Common myeloid progenitor, CD34-positive (primary cell): ENCODE results near the gene RALGAPA2.

Experiments used
- CTCF ChIA-PET: fragments of 350-600 bp; sonication (Branson Sonifier 250); formaldehyde crosslinking; loops from one replicate; lab custom pipeline; 2021; ENCODE audit warnings: antibody characterized with exemption; lab: Charles Lee
- POLR2A ChIA-PET: fragments of 350-600 bp; sonication (Branson Sonifier 250); formaldehyde crosslinking; loops from one replicate; lab custom pipeline; 2021; ENCODE audit warnings: antibody characterized with exemption; lab: Charles Lee
- DNase-seq, 3 donors: peaks; one replicate each; pipeline versions ENCODE4 v3.0.0 to v3.0.0-alpha.2; 2013
- H3K27ac ChIP-seq, 2 experiments: 1 replicate in 1 of 2; 2 replicates in 1 of 2; pipeline ENCODE4 v1.7.0; 2013; ENCODE audit warnings: inconsistent platforms in 2 of 2, low read length in 2 of 2, mild to moderate bottlenecking in 2 of 2, low read depth in 1 of 2, moderate library complexity in 1 of 2; ENCODE audit not compliant: severe bottlenecking in 2 of 2, insufficient read depth in 1 of 2, poor library complexity in 1 of 2
- H3K27me3 ChIP-seq, 5 experiments: replicated peaks in 2 of 5; 1 replicate in 3 of 5; 2 replicates in 2 of 5; pipeline versions ENCODE4 v1.6.1 to v1.7.0; 2013; ENCODE audit warnings: low read length in 4 of 5, mild to moderate bottlenecking in 2 of 5, moderate library complexity in 2 of 5, inconsistent platforms in 1 of 5; ENCODE audit not compliant: insufficient read depth in 5 of 5, control insufficient read depth in 4 of 5
- H3K36me3 ChIP-seq, 4 experiments: 1 replicate in 2 of 4; 2 replicates in 2 of 4; pipeline versions ENCODE4 v1.6.1 to v1.7.0; 2013; ENCODE audit warnings: low read length in 3 of 4, control low read depth in 1 of 4, mild to moderate bottlenecking in 1 of 4; ENCODE audit not compliant: control insufficient read depth in 4 of 4, insufficient read depth in 4 of 4
- H3K4me1 ChIP-seq, 4 experiments: 1 replicate in 3 of 4; 2 replicates in 1 of 4; pipeline versions ENCODE4 v1.6.1 to v1.7.1; 2013; ENCODE audit warnings: low read length in 3 of 4, mild to moderate bottlenecking in 3 of 4, control low read depth in 1 of 4, inconsistent platforms in 1 of 4, moderate library complexity in 1 of 4; ENCODE audit not compliant: control insufficient read depth in 4 of 4, insufficient read depth in 4 of 4; ENCODE audit errors: control extremely low read depth in 1 of 4
- H3K4me3 ChIP-seq, 7 experiments: 1 replicate in 4 of 7; 2 replicates in 3 of 7; pipeline versions ENCODE4 v1.5.1 to v1.7.0; 2013; ENCODE audit warnings: mild to moderate bottlenecking in 7 of 7, low read length in 6 of 7, moderate library complexity in 6 of 7, inconsistent platforms in 2 of 7, low read depth in 2 of 7, control low read depth in 1 of 7; ENCODE audit not compliant: insufficient read depth in 4 of 7, control insufficient read depth in 1 of 7; ENCODE audit errors: extremely low read depth in 1 of 7
- H3K9me3 ChIP-seq, 5 experiments: 1 replicate in 4 of 5; 2 replicates in 1 of 5; pipeline versions ENCODE4 v1.6.1 to v1.7.1; 2013; ENCODE audit warnings: low read length in 4 of 5, mild to moderate bottlenecking in 2 of 5, inconsistent platforms in 1 of 5, low read depth in 1 of 5, moderate library complexity in 1 of 5; ENCODE audit not compliant: control insufficient read depth in 4 of 5, insufficient read depth in 2 of 5; ENCODE audit errors: control extremely low read depth in 1 of 5
- WGBS: methylation state at CpG from one replicate; pipeline ENCODE4 v1.1.5; 2013; ENCODE audit not compliant: insufficient coverage; 5-methylcytosine and 5-hydroxymethylcytosine counted together

RALGAPA2 gene

GRCh38 chr20:20440886-20441658, 271.4 kb downstream of the RALGAPA2 start:
- Histone ChIP-seq H3K27me3 (no peaks in the 10 kb centered on the region), H3K4me1 (peaks cover 0 to 22% (median 15%) of the 10 kb centered on the region in 4 experiments), H3K9me3 (no peaks in the 10 kb centered on the region), H3K4me3 (peak overlapping the region in 3 of 7 experiments; percentile 5 to 55 (median 19)), H3K36me3 (peaks cover 0 to 23% (median 2%) of the 10 kb centered on the region in 4 experiments), H3K27ac (no peak overlapping the region)
- CTCF ChIA-PET, result interaction anchor here (0.9 to 1.0 kb wide), 2 partner anchors 9 to 138 kb away, joined by 3 to 4 read pairs; no protein-coding TSS in a partner anchor
- 13% methylated on average over 2 of the region's 6 CpGs for WGBS
- DNase-seq, result peak in 2 of 3 donors; percentile 23 to 32
- POLR2A ChIA-PET, result no interaction called here

DNA sequence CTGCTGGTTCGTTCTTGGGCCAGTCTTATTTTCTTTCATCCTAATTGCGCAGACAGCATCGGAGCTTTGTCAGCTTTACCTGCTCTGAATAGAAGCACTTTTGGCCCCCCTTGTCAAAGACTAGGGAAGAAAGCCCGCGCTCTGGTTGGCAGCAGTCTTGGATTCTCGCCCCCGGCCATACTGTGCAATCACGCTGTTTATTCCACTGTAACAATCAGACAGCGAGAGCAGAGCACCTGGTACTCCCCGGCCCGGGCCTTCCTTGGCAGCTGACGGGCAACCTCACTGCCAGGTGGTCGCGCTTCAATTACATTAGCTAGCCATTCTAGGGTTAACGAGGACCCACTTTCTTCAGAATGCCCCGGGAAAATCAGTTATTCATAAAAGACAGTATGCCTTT, 272.0 kb downstream of the RALGAPA2 start:
- 97% methylated on average over 16 of the region's 16 CpGs for WGBS
- no peak for DNase-seq
- H3K9me3 ChIP-seq, result no peaks in the 10 kb centered on the region
- CTCF ChIA-PET, result no interaction called here
- H3K4me1 ChIP-seq, result peaks cover 0 to 18% (median 15%) of the 10 kb centered on the region in 4 experiments
- POLR2A ChIA-PET, result no interaction called here
- H3K27ac ChIP-seq, result no peak overlapping the region
- H3K4me3 ChIP-seq, result no peak overlapping the region
- no peaks in the 10 kb centered on the region for H3K27me3 ChIP-seq
- peaks cover 0 to 25% (median 2%) of the 10 kb centered on the region in 4 experiments for H3K36me3 ChIP-seq

DNA sequence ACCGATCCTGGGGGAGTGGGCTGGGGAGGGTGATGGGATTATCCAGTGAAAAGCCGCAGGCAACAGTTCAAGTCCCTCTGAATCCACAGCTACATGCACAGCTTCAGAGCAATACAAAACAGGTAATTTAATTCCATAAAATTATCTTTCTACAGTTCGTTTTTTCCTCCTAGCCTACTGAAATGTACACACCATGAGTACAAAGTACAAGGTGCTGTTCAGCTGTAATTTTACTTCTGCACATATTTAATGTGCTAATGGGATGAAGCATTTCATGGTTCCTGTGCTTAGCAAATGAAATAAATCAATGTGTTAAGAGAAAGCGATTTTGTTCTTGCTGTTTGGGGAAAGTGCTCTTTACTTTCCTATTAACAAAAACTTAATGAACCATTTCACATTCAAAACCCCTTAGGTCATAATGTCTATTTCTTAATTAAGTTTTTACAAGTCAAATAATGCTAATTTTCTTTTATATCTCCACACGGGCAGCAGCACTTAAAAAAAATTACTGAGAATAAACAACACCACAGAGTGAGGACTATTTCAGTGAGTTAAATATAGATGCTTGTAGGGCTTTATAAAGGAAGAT, 272.7 kb downstream of the RALGAPA2 start:
- no peaks in the 10 kb centered on the region for H3K27me3 ChIP-seq
- peaks cover 0 to 29% (median 2%) of the 10 kb centered on the region in 4 experiments for H3K36me3 ChIP-seq
- no peak for DNase-seq
- 71% methylated on average over 1 of the region's 5 CpGs for WGBS
- peaks cover 0 to 18% (median 15%) of the 10 kb centered on the region in 4 experiments for H3K4me1 ChIP-seq
- POLR2A ChIA-PET, result no interaction called here
- H3K9me3 ChIP-seq, result no peaks in the 10 kb centered on the region
- no peak overlapping the region for H3K27ac ChIP-seq
- CTCF ChIA-PET, result no interaction called here
- H3K4me3 ChIP-seq, result no peak overlapping the region

DNA sequence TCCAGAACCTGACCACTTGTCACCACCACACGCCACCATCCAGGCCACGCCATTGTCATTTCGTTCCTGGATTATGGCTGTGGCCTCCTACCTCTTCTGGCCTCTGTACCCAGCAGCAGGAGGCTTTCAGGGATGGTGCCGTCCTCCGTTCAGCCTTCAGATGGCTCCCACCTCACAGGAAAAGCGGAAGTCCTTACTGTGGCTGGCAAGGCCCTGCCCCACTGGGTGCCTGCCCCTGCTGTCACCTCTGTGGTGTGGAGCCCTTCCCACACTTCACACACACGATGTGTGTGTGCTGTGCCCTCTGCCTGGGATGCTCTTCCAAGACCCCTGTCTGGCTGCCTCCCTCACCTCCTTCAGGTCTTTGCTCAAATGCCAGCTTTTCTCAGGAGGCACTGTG, 275.1 kb downstream of the RALGAPA2 start:
- Histone ChIP-seq H3K27me3 (no peaks in the 10 kb centered on the region), H3K4me3 (no peak overlapping the region), H3K27ac (no peak overlapping the region), H3K9me3 (no peaks in the 10 kb centered on the region), H3K36me3 (peaks cover 0 to 29% (median under 1%) of the 10 kb centered on the region in 4 experiments), H3K4me1 (peaks cover 0 to 6% (median 3%) of the 10 kb centered on the region in 4 experiments)
- WGBS, result 98% methylated on average over 5 of the region's 7 CpGs
- POLR2A ChIA-PET, result no interaction called here
- CTCF ChIA-PET, result interaction anchor here (0.5 to 0.6 kb wide), 2 partner anchors 8 to 19 kb away, joined by 3 read pairs; no protein-coding TSS in a partner anchor
- no peak for DNase-seq

- 94% methylated on average over 16 of the region's 16 CpGs for WGBS
- H3K4me1 ChIP-seq, result peaks cover 0 to 6% (median 3%) of the 10 kb centered on the region in 4 experiments
- CTCF ChIA-PET, result interaction anchor here (0.6 kb wide), 1 partner anchor 9 kb away, joined by 3 read pairs; no protein-coding TSS in a partner anchor
- H3K9me3 ChIP-seq, result no peaks in the 10 kb centered on the region
- H3K27ac ChIP-seq, result no peak overlapping the region
- DNase-seq, result no peak
- no peak overlapping the region for H3K4me3 ChIP-seq
- peaks cover 0 to 32% (median under 1%) of the 10 kb centered on the region in 4 experiments for H3K36me3 ChIP-seq
- H3K27me3 ChIP-seq, result no peaks in the 10 kb centered on the region
- POLR2A ChIA-PET, result interaction anchor here (0.6 kb wide), 1 partner anchor 106 kb away, joined by 6 read pairs; no protein-coding TSS in a partner anchor
Observed at GRCh38 chr20:20436689-20437088, 275.8 kb downstream of the RALGAPA2 start.

- CTCF ChIA-PET, result interaction anchor here (0.7 kb wide), 1 partner anchor 27 kb away, joined by 3 read pairs; no protein-coding TSS in a partner anchor
- 98% methylated on average over 6 of the region's 6 CpGs for WGBS
- Histone ChIP-seq H3K27me3 (no peaks in the 10 kb centered on the region), H3K4me1 (no peaks in the 10 kb centered on the region), H3K27ac (no peak overlapping the region), H3K9me3 (no peaks in the 10 kb centered on the region), H3K36me3 (peaks cover 0 to 25% (median under 1%) of the 10 kb centered on the region in 4 experiments), H3K4me3 (no peak overlapping the region)
- DNase-seq, result no peak
- POLR2A ChIA-PET, result no interaction called here
Observed at GRCh38 chr20:20435453-20435852, 277.0 kb downstream of the RALGAPA2 start.
